GM12801 (cell line): Measurements from ENCODE around the gene INPP5D.

Source experiments
- CTCF ChIP-seq: IDR thresholded peaks from one replicate; pipeline ENCODE4 v1.5.1; 2011; ENCODE audit warnings: control low read depth; ENCODE audit not compliant: insufficient read length; ENCODE audit errors: extremely low read depth

Gene INPP5D

DNA sequence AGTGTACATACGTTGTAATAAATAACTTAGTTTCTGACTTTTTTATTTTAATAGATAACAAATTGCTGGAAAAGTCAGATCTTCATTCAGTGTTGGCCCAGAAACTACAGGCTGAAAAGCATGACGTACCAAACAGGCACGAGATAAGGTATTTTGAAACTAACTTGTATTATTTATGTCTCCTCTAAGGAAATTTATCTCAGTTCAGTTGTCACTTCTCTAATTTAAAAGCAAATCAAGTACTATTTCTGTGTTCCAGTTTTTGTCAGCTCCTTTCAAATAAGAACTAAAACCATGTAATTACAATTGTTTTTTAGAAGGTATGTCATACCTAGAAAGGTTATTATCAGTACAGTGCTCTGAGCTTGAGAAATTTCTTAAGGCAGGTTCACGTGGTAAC, 195.9 kb downstream of the INPP5D start:
- TF ChIP-seq CTCF = no peak
